Stomach (tissue), 9 donors: ENCODE measurements around the gene FCHSD2. TPM values are rescaled to one million over a fixed set of nuclear protein-coding genes. Genes with fewer than 3 reads are reported as not detected.

Experiments
- DNase-seq, 2 donors: peaks; one replicate each; pipeline versions ENCODE4 v3.0.0 to v3.0.0-alpha.2; 2013 to 2019
- H3K27ac ChIP-seq, 5 donors: fragments of 200-600 bp in 4 of 5; sonication (generic) in 4 of 5; one replicate each; pipeline ENCODE4 v1.5.1; 2013 to 2019; ENCODE audit warnings: mild to moderate bottlenecking in 1 of 5, moderate library complexity in 1 of 5
- H3K27me3 ChIP-seq, 3 donors: fragments of 200-600 bp; sonication (generic); one replicate each; pipeline ENCODE4 v1.5.1; 2017 to 2019; ENCODE audit warnings: mixed run types in 1 of 3
- H3K36me3 ChIP-seq, 4 donors: fragments of 200-600 bp; sonication (generic); 1 replicate in 3 of 4; 2 replicates in 1 of 4; pipeline ENCODE4 v1.5.1; 2016 to 2019
- H3K4me1 ChIP-seq, 4 donors: fragments of 200-600 bp; sonication (generic); one replicate each; pipeline ENCODE4 v1.5.1; 2016 to 2019
- H3K4me3 ChIP-seq, 4 donors: fragments of 200-600 bp; sonication (generic) in 3 of 4; one replicate each; pipeline ENCODE4 v1.5.1; 2016 to 2019; ENCODE audit warnings: mild to moderate bottlenecking in 1 of 4
- H3K9me3 ChIP-seq, 4 donors: fragments of 200-600 bp; sonication (generic); one replicate each; pipeline ENCODE4 v1.5.1; 2016 to 2019
- EP300 ChIP-seq: sonication (generic); formaldehyde crosslinking; IDR thresholded peaks from one replicate; pipeline ENCODE4 v1.6.1; 2017; ENCODE audit warnings: antibody characterized with exemption
- POLR2A ChIP-seq, 4 donors: fragments of 450-650 bp; IDR thresholded peaks; one replicate each; pipeline ENCODE4 v1.6.1; 2016; ENCODE audit warnings: antibody characterized with exemption in 4 of 4, control low read depth in 2 of 4, mild to moderate bottlenecking in 1 of 4, moderate library complexity in 1 of 4
- POLR2AphosphoS5 ChIP-seq, 3 donors: sonication (generic); formaldehyde crosslinking; IDR thresholded peaks; one replicate each; pipeline ENCODE4 v1.6.1; 2016; ENCODE audit warnings: antibody characterized with exemption in 3 of 3
- WGBS, 5 donors: extraction: QIAGEN DNeasy Blood & Tissue Kit in 3 of 5; methylation state at CpG; one replicate each; pipeline versions ENCODE4 v1.1.5 to v1.1.7; 2013 to 2018; 5-methylcytosine and 5-hydroxymethylcytosine counted together
- intact Hi-C: fragments of 100-400 bp; cut with DNase I; formaldehyde crosslinking; loops from one replicate; pipeline ENCODE4 v1.15.1; 2023; ENCODE audit warnings: low total_unique reads
- polyA plus RNA-seq, 3 donors: library from polyadenylated mRNA; stranded (reverse); fragments of 200-250 nt; gene quantifications; one replicate each; pipeline ENCODE4 v1.2.3, GENCODE V29; 2013
- total RNA-seq, 5 donors: library from RNA; depleted of rRNA; stranded (reverse); fragments of >200 nt; gene quantifications; one replicate each; pipeline versions ENCODE4 v1.1.0 to v1.2.3, GENCODE V29; 2014 to 2016
- TF ChIP-seq, protein P1 (sequence below), 7 experiments: fragments of 450-650 bp in 4 of 7; fragments of 200-600 bp in 3 of 7; sonication (generic) in 3 of 7; IDR thresholded peaks; one replicate each; pipeline ENCODE4 v1.5.1; 2016 to 2019; ENCODE audit warnings: antibody characterized with exemption in 7 of 7, control low read depth in 2 of 7, mild to moderate bottlenecking in 1 of 7
- donor health status: healthy with polysubstance abuse.
- donor health status: Bipolar disorder and iron deficiency.
- donor health status: healthy.

The FCHSD2 gene
- total and polyA plus RNA-seq, 8 donors = 5.7 to 64.3 (median 15.9) TPM

DNA sequence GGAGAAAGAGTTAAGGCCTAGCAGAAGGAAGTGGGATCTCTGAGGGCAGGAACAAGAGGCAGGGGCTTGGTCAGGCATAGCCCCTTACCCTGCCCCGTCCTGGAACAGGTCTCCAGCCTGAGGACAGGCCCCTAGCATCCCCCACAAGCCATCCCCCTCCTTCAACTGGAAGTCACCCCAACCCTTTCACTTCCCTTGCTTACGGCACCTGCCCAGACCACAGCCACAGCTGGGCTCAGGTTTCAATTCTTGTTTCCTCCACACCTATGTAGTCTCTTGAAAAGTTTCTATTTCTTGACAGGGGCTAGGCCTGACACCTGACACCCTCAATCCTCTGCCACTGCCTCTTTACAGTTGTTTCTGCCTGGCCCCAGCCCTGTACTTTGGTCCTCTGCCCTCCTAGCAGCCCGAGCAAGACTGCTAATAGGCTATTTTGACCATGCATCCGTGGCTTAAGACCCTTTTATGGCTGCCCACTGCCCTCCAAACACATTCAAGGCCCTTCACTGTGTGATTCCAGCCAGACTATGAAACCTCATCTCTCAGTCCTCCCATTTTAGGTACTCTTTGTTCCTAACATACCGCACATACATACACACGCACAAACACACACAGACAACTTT is 10.9 kb upstream of the FCHSD2 start:
- 72 to 82% (median 77%) methylated on average over 6 of the region's 6 CpGs for WGBS, 5 donors
- DNase-seq = peak; percentile 35 to 73
- Histone ChIP-seq H3K27me3 (no peaks in the 10 kb centered on the region), H3K36me3 (no peaks in the 10 kb centered on the region), H3K4me3 (no peak overlapping the region), H3K4me1 (peaks cover 3 to 48% (median 23%) of the 10 kb centered on the region in 4 donors), H3K27ac (peak overlapping the region in 3 of 5 donors; percentile 17 to 73 (median 40)), H3K9me3 (no peaks in the 10 kb centered on the region)
- intact Hi-C loops = no loop called here
- TF ChIP-seq, protein P1, sequence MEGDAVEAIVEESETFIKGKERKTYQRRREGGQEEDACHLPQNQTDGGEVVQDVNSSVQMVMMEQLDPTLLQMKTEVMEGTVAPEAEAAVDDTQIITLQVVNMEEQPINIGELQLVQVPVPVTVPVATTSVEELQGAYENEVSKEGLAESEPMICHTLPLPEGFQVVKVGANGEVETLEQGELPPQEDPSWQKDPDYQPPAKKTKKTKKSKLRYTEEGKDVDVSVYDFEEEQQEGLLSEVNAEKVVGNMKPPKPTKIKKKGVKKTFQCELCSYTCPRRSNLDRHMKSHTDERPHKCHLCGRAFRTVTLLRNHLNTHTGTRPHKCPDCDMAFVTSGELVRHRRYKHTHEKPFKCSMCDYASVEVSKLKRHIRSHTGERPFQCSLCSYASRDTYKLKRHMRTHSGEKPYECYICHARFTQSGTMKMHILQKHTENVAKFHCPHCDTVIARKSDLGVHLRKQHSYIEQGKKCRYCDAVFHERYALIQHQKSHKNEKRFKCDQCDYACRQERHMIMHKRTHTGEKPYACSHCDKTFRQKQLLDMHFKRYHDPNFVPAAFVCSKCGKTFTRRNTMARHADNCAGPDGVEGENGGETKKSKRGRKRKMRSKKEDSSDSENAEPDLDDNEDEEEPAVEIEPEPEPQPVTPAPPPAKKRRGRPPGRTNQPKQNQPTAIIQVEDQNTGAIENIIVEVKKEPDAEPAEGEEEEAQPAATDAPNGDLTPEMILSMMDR (IDR thresholded peaks at IDR 0.05) = no peak
- TF ChIP-seq EP300 (no peak), POLR2AphosphoS5 (IDR thresholded peaks at IDR 0.05) (no peak), POLR2A (IDR thresholded peaks at IDR 0.05) (no peak)

DNA sequence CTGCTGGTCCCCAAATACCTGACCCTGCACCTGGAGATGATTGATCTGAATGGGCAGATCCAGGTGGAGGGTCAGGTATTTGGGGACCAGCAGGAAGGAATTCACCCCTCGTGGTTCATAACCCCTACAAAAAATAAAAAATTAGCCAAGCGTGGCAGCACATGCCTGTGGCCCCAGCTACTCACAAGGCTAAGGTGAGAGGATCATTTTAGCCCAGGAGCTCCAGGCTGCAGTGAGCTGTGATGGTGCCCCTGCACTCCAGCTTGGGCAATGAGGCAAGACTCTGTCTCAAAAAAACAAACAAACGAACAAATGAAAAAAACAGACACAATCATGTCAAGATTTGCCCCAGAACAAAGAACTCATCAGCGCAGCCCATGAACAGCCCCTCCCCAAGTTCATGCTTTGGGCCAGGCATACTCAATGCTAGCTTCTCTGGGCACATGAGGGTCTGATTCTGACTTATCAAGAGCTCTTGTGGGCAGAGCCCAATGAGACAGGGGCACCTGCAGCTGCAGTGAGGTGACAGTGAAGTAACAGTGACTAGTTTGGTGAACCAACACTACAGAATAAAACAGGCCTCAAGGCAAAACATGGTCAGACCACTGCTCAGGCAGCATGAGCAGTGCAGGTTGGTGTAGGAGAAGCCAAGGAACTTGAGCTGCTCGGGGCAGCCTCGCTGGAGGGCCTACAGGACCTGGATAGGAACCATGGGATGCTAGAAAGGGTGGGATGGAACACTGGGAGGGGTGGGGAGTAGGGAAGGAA is 10.2 kb upstream of the FCHSD2 start:
- H3K27me3 ChIP-seq = no peaks in the 10 kb centered on the region
- 87 to 92% (median 89%) methylated on average over 6 of the region's 6 CpGs for WGBS, 5 donors
- H3K9me3 ChIP-seq = no peaks in the 10 kb centered on the region
- no peak overlapping the region for H3K4me3 ChIP-seq
- no peaks in the 10 kb centered on the region for H3K36me3 ChIP-seq
- peaks cover 8 to 46% (median 21%) of the 10 kb centered on the region in 4 donors for H3K4me1 ChIP-seq
- DNase-seq = peak in 1 of 2 donors; percentile 24
- intact Hi-C loops = no loop called here
- H3K27ac ChIP-seq = peak overlapping the region in 1 of 5 donors; percentile 73
- TF ChIP-seq EP300 (no peak), POLR2AphosphoS5 (IDR thresholded peaks at IDR 0.05) (no peak), POLR2A (IDR thresholded peaks at IDR 0.05) (no peak)
- TF ChIP-seq, protein P1 (IDR thresholded peaks at IDR 0.05) = no peak

DNA sequence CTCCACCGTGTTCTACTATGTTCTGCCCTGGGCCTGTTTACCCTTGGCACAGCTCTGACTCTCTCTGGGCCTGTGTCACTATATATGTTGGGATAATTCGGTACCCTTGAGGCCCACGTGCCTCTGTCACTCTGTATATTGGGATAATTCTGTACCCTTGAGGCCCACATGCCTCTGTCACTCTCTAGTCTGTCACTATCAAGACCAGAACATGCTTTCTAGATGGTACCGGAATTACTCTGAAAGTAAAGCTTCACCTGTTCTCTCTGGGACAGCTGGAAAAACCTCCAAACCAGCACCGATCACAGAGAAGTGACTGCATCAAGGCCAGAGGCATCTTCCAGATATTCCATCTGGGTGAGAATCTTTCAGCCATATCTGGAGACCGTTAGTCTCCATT is 9.3 kb upstream of the FCHSD2 start:
- intact Hi-C loops = no loop called here
- no peaks in the 10 kb centered on the region for H3K27me3 ChIP-seq
- no peak overlapping the region for H3K27ac ChIP-seq
- no peak for TF ChIP-seq POLR2A (IDR thresholded peaks at IDR 0.05)
- TF ChIP-seq, protein P1 (IDR thresholded peaks at IDR 0.05) = no peak
- TF ChIP-seq EP300 = no peak
- DNase-seq = peak in 1 of 2 donors; percentile 1
- no peaks in the 10 kb centered on the region for H3K9me3 ChIP-seq
- peaks cover 8 to 37% (median 19%) of the 10 kb centered on the region in 4 donors for H3K4me1 ChIP-seq
- H3K36me3 ChIP-seq = no peaks in the 10 kb centered on the region
- H3K4me3 ChIP-seq = no peak overlapping the region
- 85 to 98% (median 91%) methylated on average over 5 to 6 of the region's 6 CpGs for WGBS, 5 donors

DNA sequence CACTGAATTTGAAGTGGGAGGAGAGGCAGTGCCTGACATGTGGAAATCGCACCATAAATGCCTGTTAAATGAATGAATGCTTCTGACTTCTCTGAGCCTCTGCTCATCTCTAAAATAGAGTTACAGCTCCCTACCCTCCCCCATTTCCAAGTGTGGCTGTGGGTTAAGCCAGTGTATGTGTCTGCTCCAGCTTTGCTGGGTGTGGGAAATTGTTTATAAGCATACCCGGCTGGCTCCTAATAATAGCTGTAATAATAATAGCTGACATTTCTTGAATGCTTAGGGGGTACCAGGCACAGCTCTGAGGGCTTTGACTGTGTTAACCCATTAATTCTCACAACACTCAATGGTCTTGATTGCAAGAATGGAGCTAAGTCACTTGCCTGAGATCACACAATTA is 7.0 kb upstream of the FCHSD2 start:
- H3K27ac ChIP-seq = no peak overlapping the region
- peaks cover 8 to 51% (median 20%) of the 10 kb centered on the region in 4 donors for H3K4me1 ChIP-seq
- WGBS, 5 donors = 50 to 78% (median 73%) methylated on average over 2 of the region's 2 CpGs
- intact Hi-C loops = no loop called here
- H3K36me3 ChIP-seq = no peaks in the 10 kb centered on the region
- no peak overlapping the region for H3K4me3 ChIP-seq
- DNase-seq = no peak
- TF ChIP-seq, protein P1 (IDR thresholded peaks at IDR 0.05) = no peak
- TF ChIP-seq POLR2A (IDR thresholded peaks at IDR 0.05) = no peak
- TF ChIP-seq EP300 = no peak
- TF ChIP-seq POLR2AphosphoS5 (IDR thresholded peaks at IDR 0.05) = no peak
- H3K9me3 ChIP-seq = no peaks in the 10 kb centered on the region
- H3K27me3 ChIP-seq = no peaks in the 10 kb centered on the region
